Fibroblast of lung (primary cell): Measurements from ENCODE around the gene ME2.

ENCODE experiments used
- CTCF ChIP-seq, 2 donors: IDR thresholded peaks in 1 of 2; conservative IDR thresholded peaks in 1 of 2; 1 replicate in 1 of 2; 2 replicates in 1 of 2; pipeline ENCODE4 v1.5.1; 2011 to 2012; ENCODE audit warnings: low read length in 2 of 2, control low read depth in 1 of 2, inconsistent platforms in 1 of 2, low read depth in 1 of 2, mild to moderate bottlenecking in 1 of 2
- EZH2 ChIP-seq: IDR thresholded peaks from 2 replicates; pipeline ENCODE4 v1.5.1; 2012; ENCODE audit warnings: low read length, control low read depth, mild to moderate bottlenecking; ENCODE audit errors: missing control alignments

- TF ChIP-seq EZH2 = no peak
- no peak for TF ChIP-seq CTCF (conservative IDR thresholded peaks at IDR 0.05 in 1 of 2, IDR thresholded peaks at IDR 0.05 in 1 of 2; ENCODE audit: low read depth in 1 of 2, low read length in 2 of 2)
Measured at GRCh38 chr18:50947899-50948298, 69.0 kb downstream of the ME2 start.
